NOMO-1 treated with DMSO at 0.1 percent for 48 hours (cell line): ENCODE results near the gene SCGB1C1.

Experiments
- DNase-seq: peaks from one replicate; lab custom pipeline; 2025; ENCODE audit not compliant: unreplicated experiment; lab: John Stamatoyannopoulos, UW

The SCGB1C1 gene

DNA sequence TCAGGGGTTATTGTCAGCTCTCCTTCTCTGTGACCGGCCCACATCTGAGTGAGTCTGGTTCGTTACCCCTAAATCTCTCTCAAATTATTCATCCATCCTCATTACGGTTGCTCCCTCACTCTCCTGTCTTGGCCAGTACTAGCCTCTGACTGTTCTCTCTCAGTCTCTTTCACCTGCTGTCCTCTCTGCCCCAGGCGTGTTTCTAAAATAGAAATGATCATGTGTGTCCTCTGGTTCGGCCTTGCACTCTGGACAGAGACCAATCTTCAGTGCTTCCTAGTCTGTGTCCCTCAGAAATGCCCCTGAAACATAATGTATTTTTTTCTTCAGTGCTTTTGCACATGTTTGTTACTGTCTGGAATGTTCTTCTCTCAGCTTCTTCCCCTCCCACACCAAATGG is 48.8 kb downstream of the SCGB1C1 start:
- DNase-seq, result no peak
